ENCODE measurements around the gene CRHBP.

Gene CRHBP

DNA sequence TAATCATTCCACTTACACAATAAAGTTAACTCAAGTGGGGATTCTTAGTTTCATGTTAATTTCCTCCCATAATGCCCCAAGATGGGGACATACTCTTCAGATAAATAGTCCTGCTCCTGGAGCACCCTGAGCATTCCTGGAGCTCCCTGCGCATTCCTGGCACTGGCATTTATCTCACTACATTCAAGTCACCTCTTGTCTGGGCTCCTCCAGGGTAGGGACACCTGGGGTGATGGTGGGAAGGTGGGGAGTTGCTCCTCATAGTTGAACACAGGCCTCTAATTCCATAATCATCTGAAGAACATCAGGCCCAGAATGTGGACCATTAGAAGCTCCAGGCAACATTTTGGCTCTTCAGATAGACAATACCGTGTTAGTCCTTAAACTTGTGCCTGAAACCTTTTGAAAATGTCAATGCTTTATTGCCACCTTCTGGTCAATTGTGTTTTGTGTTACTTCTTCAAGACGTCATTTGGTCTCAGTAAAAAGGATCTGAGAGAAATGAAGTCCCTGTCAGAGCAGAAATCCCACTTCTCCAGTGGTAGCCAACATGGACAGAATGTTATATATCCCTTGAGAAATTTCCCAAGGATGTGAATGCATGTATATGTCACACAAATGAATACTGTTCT is 63.2 kb downstream of the CRHBP start:
- DNase-seq (ENCODE audit: low read depth, low spot score): no peak

DNA sequence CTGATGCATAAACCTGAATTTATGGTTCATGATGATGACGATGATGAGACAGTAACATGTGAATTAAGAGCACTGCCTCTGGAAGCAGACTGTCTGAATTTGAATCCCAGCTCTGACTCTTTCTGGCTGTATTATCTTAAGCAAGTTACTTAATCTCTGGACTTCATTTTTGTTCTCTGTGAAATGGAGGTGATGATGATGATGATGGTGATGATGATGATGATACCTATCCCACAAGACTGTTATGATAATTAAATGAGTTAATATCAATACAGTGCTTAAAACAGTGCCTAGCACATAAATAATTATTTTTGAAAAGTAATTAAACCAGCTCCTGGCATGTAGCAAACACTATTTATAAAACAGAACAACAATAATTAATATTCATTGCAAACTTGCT is 64.1 kb downstream of the CRHBP start:
- no peak for DNase-seq (ENCODE audit: low read depth, low spot score)

GRCh38 chr5:77017668-77018067 is 64.8 kb downstream of the CRHBP start:
- DNase-seq (ENCODE audit: low read depth, low spot score): no peak
